GM12801 (cell line): ENCODE results near the gene POLK.

Source experiments
- TF ChIP-seq, protein P1 (sequence below): IDR thresholded peaks from one replicate; pipeline ENCODE4 v1.5.1; 2011; ENCODE audit warnings: control low read depth; ENCODE audit not compliant: insufficient read length; ENCODE audit errors: extremely low read depth

Gene POLK

DNA sequence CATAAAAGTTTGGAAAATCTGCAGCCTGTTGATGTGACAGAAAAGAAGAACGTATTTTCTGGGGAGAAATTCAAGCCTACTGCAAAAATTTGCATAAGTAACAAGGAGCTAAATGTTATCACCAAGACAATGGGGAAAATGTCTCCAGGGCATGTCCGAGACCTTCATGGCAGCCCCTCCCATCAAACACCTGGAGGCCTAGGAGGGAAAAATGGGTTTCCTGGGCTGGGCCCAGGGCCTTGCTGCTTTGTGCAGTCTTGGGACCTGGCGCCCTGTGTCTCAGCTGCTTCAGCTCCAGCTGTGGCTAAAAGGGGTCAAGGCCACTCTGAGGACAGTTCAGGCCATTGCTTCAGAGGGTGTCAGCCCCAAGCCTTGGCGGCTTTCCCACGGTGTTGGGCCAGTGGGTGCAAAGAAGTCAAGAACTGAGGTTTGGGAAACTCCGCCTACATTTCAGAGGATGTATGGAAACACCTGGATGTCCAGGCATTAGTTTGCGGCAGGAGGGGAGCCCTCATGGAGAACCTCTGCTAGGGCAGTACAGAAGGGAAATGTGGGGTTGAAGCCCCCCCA lies 13.4 kb upstream of the POLK start:
- TF ChIP-seq, protein P1, sequence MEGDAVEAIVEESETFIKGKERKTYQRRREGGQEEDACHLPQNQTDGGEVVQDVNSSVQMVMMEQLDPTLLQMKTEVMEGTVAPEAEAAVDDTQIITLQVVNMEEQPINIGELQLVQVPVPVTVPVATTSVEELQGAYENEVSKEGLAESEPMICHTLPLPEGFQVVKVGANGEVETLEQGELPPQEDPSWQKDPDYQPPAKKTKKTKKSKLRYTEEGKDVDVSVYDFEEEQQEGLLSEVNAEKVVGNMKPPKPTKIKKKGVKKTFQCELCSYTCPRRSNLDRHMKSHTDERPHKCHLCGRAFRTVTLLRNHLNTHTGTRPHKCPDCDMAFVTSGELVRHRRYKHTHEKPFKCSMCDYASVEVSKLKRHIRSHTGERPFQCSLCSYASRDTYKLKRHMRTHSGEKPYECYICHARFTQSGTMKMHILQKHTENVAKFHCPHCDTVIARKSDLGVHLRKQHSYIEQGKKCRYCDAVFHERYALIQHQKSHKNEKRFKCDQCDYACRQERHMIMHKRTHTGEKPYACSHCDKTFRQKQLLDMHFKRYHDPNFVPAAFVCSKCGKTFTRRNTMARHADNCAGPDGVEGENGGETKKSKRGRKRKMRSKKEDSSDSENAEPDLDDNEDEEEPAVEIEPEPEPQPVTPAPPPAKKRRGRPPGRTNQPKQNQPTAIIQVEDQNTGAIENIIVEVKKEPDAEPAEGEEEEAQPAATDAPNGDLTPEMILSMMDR, result no peak

DNA sequence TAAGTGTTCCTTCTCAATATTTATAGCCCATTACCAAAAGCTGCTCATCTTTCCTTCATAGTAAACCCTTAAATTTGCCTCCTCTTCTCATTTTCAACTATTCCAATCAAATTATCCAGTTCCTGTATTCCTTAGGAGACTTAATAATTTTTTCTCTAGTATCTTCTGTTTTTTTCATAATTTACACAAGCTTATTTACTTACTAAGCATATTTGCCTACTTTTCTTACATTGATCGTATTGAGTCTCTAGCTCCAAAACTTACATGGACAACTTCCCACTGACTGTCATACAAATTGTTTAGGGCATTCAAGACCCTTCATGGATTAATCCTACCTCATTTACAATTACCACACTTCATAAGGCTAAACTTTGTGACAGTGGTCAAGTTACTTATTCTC lies 3.9 kb upstream of the POLK start:
- TF ChIP-seq, protein P1, result no peak

DNA sequence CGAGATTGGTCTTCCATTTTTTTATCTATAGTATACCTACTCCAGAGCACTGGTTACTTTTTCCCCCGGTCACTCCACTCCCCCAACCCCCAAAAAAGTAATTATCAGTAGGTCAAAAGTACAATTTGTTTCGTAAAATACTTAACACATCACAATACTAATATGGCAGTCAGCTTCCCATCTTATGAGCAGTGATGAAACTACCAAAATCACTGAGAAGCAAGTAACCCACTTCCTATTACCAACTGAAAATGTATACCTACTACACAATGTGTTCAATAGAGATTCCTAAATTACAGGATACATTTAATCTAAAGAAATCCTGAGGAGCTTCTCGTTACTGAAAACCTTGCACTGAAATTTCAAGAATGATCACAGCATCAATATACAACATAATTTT lies 2.1 kb upstream of the POLK start:
- TF ChIP-seq, protein P1, result no peak

DNA sequence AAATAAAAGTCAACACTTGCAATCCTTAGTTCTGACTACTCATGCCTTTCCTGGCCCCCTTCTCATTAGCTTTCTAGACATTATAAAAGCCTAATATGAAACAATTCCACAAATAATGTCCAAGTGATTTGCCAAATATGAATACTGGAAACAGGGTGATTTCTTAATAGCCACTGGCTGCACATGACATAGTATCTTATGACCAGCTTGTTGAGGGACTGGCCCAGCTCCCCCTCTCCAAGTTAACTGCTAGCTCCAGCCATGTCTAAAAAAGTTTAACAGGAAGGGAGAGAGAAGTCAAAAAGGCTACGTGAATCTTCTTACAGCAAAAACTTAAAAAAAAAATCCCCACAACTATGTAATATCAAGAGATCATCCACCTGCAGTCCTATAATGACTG lies 1.7 kb upstream of the POLK start:
- TF ChIP-seq, protein P1, result no peak

DNA sequence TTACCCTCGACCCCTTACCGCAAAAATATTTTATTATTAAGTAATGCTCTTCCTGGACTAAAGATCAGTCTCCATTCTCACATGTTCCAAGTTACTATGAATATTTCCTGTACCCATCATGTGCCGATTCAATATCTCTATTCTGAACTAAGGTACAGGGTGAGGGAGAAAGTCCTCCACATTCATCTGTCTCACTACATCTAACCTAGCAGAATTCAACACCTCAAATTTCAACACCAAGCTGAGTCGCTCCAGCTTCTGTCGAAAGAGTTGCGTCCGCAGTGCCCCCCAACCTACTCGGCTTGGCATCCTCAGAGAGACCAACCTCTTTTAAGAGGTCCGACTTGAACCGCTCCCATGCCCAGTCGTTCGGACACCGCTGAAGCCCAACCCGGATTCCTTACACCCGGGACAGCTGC lies 1.3 kb upstream of the POLK start:
- TF ChIP-seq, protein P1, result no peak

DNA sequence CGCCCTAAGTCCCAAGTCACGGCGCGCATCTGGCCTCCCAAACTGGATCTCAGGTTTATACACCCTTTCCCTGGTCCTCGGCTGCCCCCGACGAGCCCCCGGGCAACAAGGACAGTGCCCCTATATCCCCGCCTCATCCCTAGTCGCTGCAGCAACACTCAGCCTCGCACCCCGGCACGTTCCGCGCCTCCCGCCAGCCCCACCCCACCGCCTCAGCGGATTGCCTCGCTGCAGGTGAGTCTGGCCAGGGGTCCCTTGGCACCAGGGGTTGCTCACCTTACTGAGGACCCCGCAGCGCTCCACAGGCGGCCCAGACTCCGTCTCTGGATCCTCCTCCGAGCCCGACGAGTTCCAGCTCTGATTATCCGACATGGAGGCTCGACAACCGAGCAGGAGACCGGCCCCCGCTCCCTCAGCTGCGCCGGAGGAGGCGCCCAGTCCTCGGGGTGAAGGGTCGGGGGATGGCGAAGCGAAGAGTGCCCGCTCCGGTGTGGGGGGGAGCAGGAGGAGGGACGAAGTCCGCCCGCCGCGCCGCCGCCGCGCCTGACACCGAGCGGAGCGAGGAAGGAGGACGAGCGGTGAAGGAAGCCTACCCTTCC lies 756 bp upstream of the POLK start:
- TF ChIP-seq, protein P1, result no peak

DNA sequence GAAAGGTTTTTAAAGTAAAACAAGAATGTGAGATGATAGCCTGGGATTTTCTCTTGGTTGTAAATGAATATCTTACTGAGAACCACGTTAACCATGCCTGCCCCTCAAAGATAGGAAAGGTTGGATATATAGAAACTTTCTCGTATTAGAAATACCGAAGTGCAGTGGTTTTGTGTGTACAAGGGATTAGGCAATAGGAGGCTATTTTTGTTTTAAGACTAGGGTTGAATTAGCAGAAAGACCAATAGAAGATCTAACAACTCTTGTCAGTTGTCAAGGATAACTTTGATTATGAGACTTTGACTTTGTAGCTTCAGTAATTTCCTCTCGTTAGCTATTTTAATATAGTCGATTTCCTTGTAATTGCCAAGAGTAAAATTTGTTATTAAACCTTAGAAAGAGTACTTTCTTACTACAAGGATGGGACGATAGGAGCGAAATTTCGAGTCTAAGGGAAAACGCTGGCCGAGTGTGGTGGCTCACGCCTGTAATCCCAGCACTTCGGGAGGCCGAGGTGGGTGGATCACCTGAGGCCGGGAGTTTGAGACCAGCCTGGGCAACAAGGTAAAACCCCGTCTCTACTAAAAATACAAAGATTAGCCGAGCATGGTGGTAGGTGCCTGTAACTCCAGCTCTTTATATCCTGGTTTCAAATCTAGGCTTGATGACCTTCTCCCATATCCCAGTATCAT lies 838 bp downstream of the POLK start:
- TF ChIP-seq, protein P1, result no peak
